ENCODE data around the gene TMEM114.

DNA sequence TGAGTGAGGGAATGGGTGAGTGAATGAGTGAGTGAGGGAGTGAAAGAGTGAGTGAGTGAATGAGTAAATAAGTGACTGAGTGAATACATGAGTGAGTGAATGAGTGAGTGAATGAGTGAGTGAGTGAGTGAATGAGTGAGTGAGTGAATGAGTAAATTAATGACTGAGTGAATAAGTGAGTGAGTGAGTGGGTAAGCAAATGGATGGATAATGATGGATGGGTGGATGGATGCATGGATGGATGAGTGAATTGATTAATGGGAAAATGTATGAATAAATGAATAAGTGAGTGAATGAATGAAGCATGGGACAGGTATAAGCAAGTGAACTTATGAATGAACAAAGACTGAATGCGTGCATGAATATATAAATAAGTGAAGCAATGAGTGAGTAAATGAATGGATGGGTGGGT is 25.4 kb downstream of the TMEM114 start:
- TF ChIP-seq, protein P1, sequence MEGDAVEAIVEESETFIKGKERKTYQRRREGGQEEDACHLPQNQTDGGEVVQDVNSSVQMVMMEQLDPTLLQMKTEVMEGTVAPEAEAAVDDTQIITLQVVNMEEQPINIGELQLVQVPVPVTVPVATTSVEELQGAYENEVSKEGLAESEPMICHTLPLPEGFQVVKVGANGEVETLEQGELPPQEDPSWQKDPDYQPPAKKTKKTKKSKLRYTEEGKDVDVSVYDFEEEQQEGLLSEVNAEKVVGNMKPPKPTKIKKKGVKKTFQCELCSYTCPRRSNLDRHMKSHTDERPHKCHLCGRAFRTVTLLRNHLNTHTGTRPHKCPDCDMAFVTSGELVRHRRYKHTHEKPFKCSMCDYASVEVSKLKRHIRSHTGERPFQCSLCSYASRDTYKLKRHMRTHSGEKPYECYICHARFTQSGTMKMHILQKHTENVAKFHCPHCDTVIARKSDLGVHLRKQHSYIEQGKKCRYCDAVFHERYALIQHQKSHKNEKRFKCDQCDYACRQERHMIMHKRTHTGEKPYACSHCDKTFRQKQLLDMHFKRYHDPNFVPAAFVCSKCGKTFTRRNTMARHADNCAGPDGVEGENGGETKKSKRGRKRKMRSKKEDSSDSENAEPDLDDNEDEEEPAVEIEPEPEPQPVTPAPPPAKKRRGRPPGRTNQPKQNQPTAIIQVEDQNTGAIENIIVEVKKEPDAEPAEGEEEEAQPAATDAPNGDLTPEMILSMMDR (IDR thresholded peaks at IDR 0.05): no peak
- TF ChIP-seq POLR2A (IDR thresholded peaks at IDR 0.05): no peak
